Esophagus muscularis mucosa (tissue), 4 donors: ENCODE data around the gene NEK8. TPM values are rescaled to one million over a fixed set of nuclear protein-coding genes. Genes with fewer than 3 reads are reported as not detected.

Experiments used
- DNase-seq: peaks from one replicate; pipeline ENCODE4 v3.0.0-alpha.2; 2017; ENCODE audit errors: extremely low spot score
- H3K27ac ChIP-seq, 4 donors: fragments of 200-600 bp; sonication (generic); replicated peaks in 1 of 4; 1 replicate in 3 of 4; 2 replicates in 1 of 4; pipeline ENCODE4 v1.5.1; 2016 to 2019; ENCODE audit warnings: mild to moderate bottlenecking in 1 of 4
- H3K27me3 ChIP-seq, 4 donors: fragments of 200-600 bp; sonication (generic); one replicate each; pipeline versions ENCODE4 v1.5.1 to v1.6.0; 2016 to 2019
- H3K36me3 ChIP-seq, 4 donors: fragments of 200-600 bp; sonication (generic); one replicate each; pipeline ENCODE4 v1.5.1; 2016 to 2019
- H3K4me1 ChIP-seq, 4 donors: fragments of 200-600 bp; sonication (generic); one replicate each; pipeline ENCODE4 v1.5.1; 2016 to 2019
- H3K4me3 ChIP-seq, 4 donors: fragments of 200-600 bp; sonication (generic); 1 replicate in 2 of 4; 2 replicates in 2 of 4; pipeline ENCODE4 v1.5.1; 2016 to 2019; ENCODE audit warnings: mild to moderate bottlenecking in 4 of 4, moderate library complexity in 1 of 4
- H3K9me3 ChIP-seq, 4 donors: fragments of 200-600 bp; sonication (generic); 1 replicate in 3 of 4; 2 replicates in 1 of 4; pipeline ENCODE4 v1.5.1; 2016 to 2019
- CTCF ChIP-seq, 3 experiments: fragments of 200-600 bp in 2 of 3; fragments of 450-650 bp in 1 of 3; sonication (generic) in 2 of 3; IDR thresholded peaks; one replicate each; pipeline ENCODE4 v1.5.1; 2017 to 2019; ENCODE audit warnings: antibody characterized with exemption in 3 of 3, mild to moderate bottlenecking in 2 of 3, moderate library complexity in 1 of 3
- EP300 ChIP-seq: sonication (generic); formaldehyde crosslinking; IDR thresholded peaks from one replicate; pipeline ENCODE4 v1.6.1; 2017; ENCODE audit warnings: antibody characterized with exemption
- POLR2A ChIP-seq: fragments of 450-650 bp; IDR thresholded peaks from one replicate; pipeline ENCODE4 v1.6.1; 2017; ENCODE audit warnings: antibody characterized with exemption, moderate library complexity, mild to moderate bottlenecking, low read depth
- POLR2AphosphoS5 ChIP-seq, 2 donors: sonication (generic); formaldehyde crosslinking; IDR thresholded peaks; one replicate each; pipeline ENCODE4 v1.6.1; 2017; ENCODE audit warnings: antibody characterized with exemption in 2 of 2
- WGBS: methylation state at CpG from one replicate; pipeline ENCODE4 v1.1.5; 2018; 5-methylcytosine and 5-hydroxymethylcytosine counted together
- intact Hi-C: fragments of 100-400 bp; cut with DNase I; formaldehyde crosslinking; loops from one replicate; pipeline ENCODE4 v1.15.1; 2023
- total RNA-seq, 4 donors: library from RNA; depleted of rRNA; stranded (reverse); fragments of >200 nt; gene quantifications; one replicate each; pipeline versions ENCODE4 v1.1.0 to v1.2.1, GENCODE V29; 2016

The NEK8 gene
- total RNA-seq, 4 donors from 2014 or later = 0.83 to 2.1 (median 1.6) TPM

GRCh38 chr17:28706471-28707338, 21.9 kb upstream of the NEK8 start:
- 64% methylated on average over 7 of the region's 7 CpGs for WGBS
- intact Hi-C loops = loop anchor here (5.0 kb wide), 1 partner anchor 44 kb away; the partner anchor contains the start of genes SDF2 and SUPT6H
- no peak overlapping the region for H3K4me3 ChIP-seq

GRCh38 chr17:28707339-28707720, 21.3 kb upstream of the NEK8 start:
- DNase-seq = no peak
- no peak for TF ChIP-seq CTCF (IDR thresholded peaks at IDR 0.05)
- TF ChIP-seq POLR2AphosphoS5 (IDR thresholded peaks at IDR 0.05) = no peak
- no peak for TF ChIP-seq POLR2A
- TF ChIP-seq EP300 = no peak
- Histone ChIP-seq H3K4me3 (no peak overlapping the region), H3K9me3 (no peaks in the 10 kb centered on the region), H3K4me1 (peaks cover 14 to 25% (median 22%) of the 10 kb centered on the region in 4 donors), H3K27ac (no peak overlapping the region), H3K36me3 (peaks cover 10 to 28% (median 23%) of the 10 kb centered on the region in 4 donors), H3K27me3 (no peaks in the 10 kb centered on the region)
- intact Hi-C loops = loop anchor here (5.0 kb wide), 1 partner anchor 45 kb away; the partner anchor contains the start of genes SDF2 and SUPT6H
- 94% methylated on average over 2 of the region's 2 CpGs for WGBS

More at GRCh38 chr17:28706471-28707338, 21.9 kb upstream of the NEK8 start:
- no peaks in the 10 kb centered on the region for H3K27me3 ChIP-seq
- peaks cover 16 to 34% (median 29%) of the 10 kb centered on the region in 4 donors for H3K36me3 ChIP-seq
- no peak overlapping the region for H3K27ac ChIP-seq
- DNase-seq = no peak
- no peaks in the 10 kb centered on the region for H3K9me3 ChIP-seq
- peaks cover 8 to 19% (median 16%) of the 10 kb centered on the region in 4 donors for H3K4me1 ChIP-seq
- TF ChIP-seq EP300 (no peak), POLR2A (no peak), CTCF (IDR thresholded peaks at IDR 0.05) (no peak), POLR2AphosphoS5 (IDR thresholded peaks at IDR 0.05) (no peak)

- H3K36me3 ChIP-seq = peaks cover 5 to 33% (median 21%) of the 10 kb centered on the region in 4 donors
- no peaks in the 10 kb centered on the region for H3K27me3 ChIP-seq
- TF ChIP-seq CTCF (IDR thresholded peaks at IDR 0.05) (no peak), EP300 (no peak), POLR2A (peak; percentile 27), POLR2AphosphoS5 (IDR thresholded peaks at IDR 0.05) (peak; percentile 80 to 90)
- intact Hi-C loops = no loop called here
- no peaks in the 10 kb centered on the region for H3K9me3 ChIP-seq
- peak overlapping the region; percentile 91 to 96 (median 93) for H3K27ac ChIP-seq
- peaks cover 22 to 43% (median 32%) of the 10 kb centered on the region in 4 donors for H3K4me1 ChIP-seq
- DNase-seq = peak; percentile 96
- H3K4me3 ChIP-seq = peak overlapping the region; percentile 65 to 79 (median 72)
- WGBS = 1% methylated on average over 34 of the region's 74 CpGs
Observed at GRCh38 chr17:28710861-28711722, 17.5 kb upstream of the NEK8 start.

- DNase-seq = no peak
- H3K9me3 ChIP-seq = no peaks in the 10 kb centered on the region
- H3K36me3 ChIP-seq = peaks cover 5 to 33% (median 21%) of the 10 kb centered on the region in 4 donors
- H3K4me1 ChIP-seq = peaks cover 28 to 48% (median 38%) of the 10 kb centered on the region in 4 donors
- H3K4me3 ChIP-seq = peak within 1 kb of the TSS; percentile 65 to 79 (median 72)
- TF ChIP-seq EP300 = no peak
- no peak for TF ChIP-seq POLR2AphosphoS5 (IDR thresholded peaks at IDR 0.05)
- no peak for TF ChIP-seq CTCF (IDR thresholded peaks at IDR 0.05)
- 43% methylated on average over 1 of the region's 20 CpGs for WGBS
- intact Hi-C loops = no loop called here
- no peaks in the 10 kb centered on the region for H3K27me3 ChIP-seq
- H3K27ac ChIP-seq = peak within 1 kb of the TSS; percentile 91 to 96 (median 93)
Observed at GRCh38 chr17:28711723-28712031, 16.9 kb upstream of the NEK8 start, which contains the start of gene PROCA1. Gene PROCA1, minus strand, starts transcription at chr17:28711888. Its CDS starts 228 bp downstream, at chr17:28711660.
